Dedifferentiated amniotic fluid mesenchymal stem cell (primary cell): Measurements from ENCODE around the gene ZNF467.

Source experiments
- DNase-seq: peaks from one replicate; pipeline ENCODE4 v3.0.0-alpha.2; 2016; ENCODE audit errors: extremely low spot score

Gene ZNF467, protein sequence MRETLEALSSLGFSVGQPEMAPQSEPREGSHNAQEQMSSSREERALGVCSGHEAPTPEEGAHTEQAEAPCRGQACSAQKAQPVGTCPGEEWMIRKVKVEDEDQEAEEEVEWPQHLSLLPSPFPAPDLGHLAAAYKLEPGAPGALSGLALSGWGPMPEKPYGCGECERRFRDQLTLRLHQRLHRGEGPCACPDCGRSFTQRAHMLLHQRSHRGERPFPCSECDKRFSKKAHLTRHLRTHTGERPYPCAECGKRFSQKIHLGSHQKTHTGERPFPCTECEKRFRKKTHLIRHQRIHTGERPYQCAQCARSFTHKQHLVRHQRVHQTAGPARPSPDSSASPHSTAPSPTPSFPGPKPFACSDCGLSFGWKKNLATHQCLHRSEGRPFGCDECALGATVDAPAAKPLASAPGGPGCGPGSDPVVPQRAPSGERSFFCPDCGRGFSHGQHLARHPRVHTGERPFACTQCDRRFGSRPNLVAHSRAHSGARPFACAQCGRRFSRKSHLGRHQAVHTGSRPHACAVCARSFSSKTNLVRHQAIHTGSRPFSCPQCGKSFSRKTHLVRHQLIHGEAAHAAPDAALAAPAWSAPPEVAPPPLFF

DNA sequence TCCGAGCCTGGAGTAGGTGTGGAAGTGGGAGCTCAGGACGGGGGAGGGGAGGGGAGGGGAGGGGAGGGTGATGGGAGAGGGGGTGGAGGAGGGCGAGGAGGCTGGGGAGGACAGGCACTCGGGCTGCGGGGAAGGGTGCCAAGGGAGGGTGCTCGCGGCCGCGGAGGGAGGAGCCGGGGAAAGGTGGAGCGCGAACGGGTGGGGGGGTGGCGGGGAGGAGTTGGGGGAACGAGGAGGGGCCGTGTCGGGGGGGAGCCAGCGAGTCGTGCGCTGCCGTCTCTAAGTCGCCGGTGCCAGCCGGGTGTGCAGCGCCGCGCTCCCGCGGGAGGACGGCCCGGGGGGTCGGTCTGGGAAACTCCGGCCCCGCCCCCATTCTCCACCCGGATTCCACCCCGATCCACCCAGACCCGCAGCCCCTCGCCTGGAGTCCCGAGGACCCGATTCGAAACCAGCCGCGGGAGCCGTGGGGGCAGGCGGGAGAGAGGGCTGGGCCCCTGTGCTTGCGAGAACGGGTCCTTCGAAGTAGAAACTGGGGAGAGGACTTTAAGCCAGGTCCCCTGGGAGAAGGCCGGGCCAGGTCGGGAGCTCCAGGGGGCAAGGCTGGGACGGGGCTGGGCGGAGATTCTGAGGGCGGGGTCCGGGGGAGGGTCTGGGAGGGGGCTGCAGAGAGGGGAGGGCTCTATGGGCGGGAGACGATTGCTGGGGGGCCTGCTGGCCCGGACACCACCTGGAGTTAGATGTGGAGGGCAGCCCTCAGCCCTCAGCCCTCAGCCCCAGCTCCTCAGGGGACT lies at the start of gene ZNF467:
Gene ZNF467 (minus strand): TSS at position 143 of the 791 bp plus-strand sequence. CDS start 2,556 bp downstream, outside the sequence.
- no peak for DNase-seq

DNA sequence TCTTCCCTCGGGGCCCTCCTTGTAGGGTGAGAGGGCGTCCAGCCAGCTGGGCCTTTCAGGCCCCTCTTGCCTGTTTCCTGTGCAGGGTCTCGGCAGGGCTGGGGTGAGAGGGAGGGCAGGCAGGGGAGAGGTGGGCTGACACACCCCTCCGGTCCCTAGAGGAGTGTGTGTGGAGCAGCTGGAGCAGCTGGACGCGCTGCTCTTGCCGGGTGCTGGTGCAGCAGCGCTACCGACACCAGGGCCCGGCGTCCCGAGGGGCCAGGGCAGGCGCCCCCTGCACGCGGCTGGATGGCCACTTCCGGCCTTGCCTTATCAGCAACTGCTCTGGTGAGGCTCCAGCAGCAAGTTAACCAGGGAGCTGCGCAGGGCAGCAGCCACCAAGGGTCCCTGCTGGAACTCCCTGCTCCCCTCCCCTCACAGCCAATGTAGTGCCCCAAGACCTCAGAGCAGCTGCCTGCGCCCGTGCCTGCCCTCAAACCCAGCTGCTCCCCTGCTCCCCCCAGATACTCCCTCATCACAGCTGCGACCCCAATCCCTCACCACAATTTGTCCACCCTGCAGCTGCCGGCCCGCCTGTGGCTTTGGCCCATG lies 49.1 kb upstream of the ZNF467 start:
- DNase-seq, result no peak

DNA sequence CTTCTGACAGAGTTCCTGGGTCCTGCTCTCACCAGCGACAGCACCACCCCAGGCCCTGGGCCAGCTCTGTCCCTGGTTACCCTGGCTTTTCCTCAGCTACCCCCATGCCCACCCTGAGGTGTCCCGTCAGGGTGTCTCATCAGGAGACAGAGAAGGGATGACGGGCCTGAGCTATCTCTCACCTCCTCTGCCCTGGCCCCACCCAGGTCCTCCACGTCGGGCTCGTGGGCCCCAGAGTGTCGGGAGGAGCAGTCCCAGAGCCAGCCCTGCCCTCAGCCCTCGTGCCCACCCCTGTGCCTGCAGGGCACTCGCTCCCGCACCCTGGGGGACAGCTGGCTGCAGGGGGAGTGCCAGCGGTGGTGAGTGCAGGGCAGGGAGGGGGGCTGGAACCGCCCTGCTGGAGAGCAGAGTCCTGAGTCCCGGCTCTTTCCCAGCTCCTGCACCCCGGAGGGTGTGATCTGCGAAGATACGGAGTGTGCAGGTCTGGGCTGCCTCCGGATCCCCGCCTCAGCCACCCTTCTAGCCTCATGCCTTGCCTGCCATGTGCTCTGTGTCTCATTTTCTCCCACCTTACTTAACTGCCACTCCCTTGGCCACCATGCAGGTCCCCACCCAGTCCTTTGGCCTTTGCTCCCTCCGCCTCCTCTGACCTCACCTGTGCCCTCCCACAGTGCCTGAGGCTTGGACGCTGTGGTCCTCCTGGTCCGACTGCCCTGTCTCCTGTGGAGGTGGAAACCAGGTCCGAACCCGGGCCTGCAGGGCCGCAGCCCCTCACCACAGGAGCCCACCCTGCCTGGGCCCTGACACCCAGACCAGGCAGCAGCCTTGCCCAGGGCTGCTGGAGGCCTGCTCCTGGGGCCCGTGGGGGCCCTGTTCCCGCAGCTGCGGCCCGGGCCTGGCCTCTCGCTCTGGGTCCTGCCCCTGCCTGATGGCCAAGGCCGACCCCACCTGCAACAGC lies 48.1 kb upstream of the ZNF467 start:
- no peak for DNase-seq

DNA sequence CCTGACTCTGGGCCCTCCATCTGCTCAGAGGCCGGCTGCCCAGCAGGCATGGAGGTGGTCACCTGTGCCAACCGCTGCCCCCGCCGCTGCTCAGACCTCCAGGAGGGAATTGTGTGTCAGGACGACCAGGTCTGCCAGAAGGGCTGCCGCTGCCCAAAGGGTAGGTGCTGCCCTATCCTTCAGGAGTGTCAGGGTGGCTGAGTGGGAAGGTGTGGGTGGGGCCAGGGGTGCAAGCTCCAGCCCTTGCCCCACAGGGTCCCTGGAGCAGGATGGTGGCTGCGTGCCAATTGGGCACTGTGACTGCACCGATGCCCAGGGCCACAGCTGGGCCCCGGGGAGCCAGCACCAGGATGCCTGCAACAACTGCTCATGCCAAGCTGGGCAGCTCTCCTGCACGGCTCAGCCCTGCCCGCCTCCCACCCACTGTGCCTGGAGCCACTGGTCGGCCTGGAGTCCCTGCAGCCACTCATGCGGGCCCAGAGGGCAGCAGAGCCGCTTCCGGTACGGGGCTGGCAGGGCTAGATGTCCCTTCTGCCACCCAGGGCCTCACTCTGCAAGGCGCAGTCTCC lies 47.3 kb upstream of the ZNF467 start:
- no peak for DNase-seq

DNA sequence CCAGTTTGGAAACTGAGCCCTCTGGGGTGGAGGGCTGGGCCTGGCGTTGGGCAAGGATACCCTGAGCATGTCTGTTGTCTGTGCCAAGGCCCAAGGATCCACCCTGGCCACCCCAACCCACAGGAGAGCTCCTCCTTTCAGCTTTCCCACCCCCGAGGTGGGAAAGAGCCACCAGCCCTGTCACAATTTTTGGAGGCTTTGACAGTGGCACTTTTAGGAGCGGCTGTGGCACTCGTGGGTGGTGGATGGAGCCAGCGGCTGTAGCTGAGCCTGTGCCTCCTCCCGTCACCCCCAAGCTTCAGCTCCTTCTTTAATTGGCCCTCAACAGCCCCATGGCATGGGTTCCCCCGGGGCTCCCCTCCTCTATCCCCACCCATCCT lies 46.6 kb upstream of the ZNF467 start:
- no peak for DNase-seq

DNA sequence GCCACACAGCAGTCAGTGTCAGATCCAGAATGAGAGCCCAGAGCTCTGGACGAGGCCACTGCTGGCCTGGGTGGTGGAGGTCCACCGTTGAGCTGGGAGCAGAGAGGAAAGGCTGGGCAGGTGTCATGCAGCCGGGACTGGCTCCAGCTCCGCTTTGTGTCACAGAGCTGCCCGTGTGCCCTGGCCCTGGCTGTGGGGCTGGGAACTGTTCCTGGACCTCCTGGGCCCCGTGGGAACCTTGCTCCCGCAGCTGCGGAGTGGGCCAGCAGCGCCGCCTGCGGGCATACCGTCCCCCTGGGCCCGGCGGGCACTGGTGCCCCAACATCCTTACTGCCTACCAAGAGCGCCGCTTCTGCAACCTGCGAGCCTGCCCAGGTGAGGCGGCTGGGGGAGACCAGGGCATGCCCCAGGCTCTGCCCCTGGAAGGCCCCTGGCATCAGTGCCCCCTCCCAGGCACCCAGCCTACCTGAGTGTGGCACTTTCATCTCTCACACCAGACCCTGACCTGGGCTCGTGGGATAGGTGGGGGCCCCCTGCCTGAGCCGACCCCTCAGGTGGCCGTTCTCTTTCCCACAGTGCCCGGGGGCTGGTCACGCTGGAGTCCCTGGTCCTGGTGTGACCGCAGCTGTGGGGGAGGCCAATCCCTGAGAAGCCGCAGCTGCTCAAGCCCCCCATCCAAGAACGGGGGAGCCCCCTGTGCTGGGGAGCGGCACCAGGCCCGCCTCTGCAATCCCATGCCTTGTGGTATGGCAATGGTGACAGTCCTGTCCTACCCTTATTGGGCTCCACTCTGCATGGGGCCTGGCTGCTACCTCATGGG lies 46.0 kb upstream of the ZNF467 start:
- no peak for DNase-seq

DNA sequence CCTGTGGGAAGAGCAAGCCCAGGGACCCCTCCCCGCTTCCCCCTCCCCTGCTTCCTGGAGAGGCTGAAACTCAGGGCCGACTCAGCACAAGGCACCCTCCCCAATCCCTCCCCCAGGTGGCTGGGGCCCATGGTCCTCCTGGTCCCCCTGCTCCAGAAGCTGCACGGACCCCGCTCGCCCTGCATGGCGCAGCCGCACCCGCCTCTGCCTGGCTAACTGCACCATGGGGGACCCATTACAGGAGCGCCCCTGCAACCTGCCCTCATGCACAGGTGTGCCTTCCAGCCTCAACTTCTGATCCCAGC lies 45.1 kb upstream of the ZNF467 start:
- no peak for DNase-seq

DNA sequence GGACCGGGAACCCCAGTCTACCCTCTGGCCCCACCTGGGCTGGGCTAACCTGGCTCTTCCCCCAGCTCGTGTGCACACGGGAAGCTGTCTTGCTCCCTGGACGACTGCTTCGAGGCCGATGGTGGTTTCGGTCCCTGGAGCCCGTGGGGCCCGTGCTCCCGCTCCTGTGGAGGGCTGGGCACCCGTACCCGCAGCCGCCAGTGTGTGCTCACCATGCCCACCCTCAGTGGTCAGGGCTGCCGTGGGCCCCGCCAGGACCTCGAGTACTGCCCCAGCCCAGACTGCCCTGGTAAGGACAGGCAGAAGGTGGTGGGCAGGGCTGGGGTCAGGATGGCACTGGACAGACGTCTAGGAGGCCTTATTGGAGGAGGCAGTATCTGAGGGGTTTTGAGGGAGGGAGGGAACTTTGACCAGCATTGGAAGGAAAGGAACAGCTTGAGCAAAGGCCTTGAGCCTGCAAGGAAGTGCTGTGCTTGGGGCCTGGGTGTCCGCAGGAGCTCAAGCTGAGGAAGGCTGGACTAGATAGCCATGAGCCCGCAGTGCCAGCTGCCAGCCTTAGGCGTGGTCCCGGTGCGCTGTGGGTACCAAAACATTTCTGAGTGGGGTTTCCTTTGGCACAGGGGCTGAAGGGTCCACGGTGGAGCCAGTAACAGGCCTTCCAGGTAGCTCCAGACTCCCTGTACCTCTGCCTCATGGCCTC lies 44.6 kb upstream of the ZNF467 start:
- DNase-seq, result no peak

DNA sequence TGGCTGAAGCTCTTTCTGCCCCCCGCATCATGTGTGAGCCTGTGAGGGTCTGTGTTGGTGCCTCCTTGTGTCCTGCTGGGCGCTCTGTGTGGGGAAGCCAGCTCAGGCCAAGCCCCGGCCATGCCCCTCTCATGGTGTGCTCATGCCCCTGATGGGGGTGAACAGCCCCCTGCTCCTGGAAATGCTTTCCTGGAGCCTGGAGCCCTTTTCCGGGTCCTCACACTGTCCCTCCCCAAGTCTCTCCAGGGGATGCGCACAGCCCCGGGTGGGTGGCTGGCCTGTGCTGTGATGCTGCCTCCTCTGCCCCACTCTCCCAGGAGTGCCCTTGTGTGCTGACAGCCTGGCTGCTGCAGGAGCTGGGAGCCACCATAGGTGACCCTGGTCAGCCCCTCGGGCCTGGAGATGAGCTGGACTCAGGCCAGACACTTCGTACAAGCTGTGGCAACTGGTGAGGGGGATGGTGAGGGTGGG lies 43.9 kb upstream of the ZNF467 start:
- DNase-seq, result no peak

DNA sequence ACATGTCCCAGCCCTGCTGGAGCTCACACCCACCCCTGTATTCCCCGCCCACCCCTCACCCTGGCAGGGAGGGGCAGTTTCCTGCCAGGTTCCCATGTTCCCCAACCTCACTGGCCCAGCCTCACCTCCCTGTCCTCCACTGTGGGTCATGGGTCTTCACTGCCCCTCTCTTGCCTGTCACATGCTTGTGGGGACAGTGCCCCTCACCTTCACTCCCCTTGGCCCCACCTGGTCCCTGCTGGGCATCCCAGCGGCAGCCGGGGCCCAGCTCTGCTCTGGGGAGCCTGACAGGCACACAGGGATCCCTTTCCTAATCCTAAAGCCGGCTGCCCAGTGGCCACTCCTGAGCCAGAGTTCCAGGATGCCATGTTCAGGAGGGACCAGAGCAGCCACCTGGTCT lies 43.4 kb upstream of the ZNF467 start:
- DNase-seq, result no peak

DNA sequence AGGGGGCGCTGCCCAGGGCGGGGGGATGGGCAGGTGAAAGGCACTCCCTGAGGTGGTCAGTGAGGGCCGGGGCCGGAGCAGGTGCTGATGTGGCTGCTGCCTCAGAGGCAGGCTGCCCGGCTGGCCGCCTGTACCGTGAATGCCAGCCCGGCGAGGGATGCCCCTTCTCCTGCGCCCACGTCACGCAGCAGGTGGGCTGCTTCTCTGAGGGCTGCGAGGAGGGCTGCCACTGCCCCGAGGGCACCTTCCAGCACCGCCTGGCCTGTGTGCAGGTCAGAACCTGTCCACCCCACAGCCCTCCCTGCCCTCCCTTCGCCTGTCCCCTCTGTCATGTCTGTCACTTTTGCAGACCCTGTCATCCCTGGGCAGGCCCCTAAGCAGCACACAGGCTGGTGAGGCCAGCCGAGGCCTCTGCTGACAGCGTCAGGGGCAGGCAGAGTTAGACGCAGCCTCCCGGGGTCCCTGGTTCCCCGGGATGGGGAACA lies 42.9 kb upstream of the ZNF467 start:
- no peak for DNase-seq

DNA sequence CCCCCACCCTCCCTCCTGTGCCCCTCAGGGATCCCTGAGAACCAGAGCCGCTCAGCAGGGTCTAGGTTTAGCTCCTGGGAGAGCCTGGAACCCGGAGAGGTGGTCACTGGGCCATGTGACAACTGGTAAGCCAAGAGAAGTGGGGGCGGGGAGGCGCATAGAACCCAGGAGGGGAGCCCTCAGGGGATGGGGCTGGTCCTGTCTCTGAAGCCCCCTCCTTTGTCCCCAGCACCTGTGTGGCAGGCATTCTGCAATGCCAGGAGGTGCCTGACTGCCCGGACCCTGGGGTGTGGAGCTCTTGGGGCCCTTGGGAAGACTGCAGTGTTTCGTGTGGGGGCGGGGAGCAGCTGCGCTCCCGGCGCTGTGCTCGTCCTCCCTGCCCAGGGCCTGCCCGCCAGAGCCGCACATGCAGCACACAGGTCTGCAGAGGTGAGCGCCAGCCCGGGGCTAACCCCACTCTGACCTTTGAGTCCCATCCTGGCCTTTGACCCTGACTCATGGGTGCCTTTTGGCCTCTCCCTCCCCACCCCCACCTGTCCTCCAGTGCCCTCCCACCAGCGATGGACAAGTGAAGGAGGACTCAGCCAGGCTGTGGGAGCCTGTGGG lies 42.4 kb upstream of the ZNF467 start:
- no peak for DNase-seq

DNA sequence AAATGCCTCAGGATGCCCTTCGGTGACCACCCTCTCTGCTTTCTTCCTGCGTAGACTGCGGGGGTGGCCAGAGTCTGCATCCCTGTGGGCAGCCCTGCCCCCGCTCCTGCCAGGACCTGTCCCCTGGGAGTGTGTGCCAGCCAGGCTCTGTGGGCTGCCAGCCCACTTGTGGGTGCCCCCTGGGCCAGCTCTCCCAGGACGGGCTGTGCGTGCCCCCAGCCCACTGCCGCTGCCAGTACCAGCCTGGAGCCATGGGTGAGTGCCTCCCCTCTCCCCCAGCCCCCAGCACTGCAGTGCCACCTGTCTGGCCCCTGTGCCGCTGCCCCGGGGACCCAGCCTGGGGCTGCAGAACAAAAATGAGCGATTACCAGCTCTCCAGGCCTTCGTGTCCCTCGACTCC lies 41.7 kb upstream of the ZNF467 start:
- no peak for DNase-seq

DNA sequence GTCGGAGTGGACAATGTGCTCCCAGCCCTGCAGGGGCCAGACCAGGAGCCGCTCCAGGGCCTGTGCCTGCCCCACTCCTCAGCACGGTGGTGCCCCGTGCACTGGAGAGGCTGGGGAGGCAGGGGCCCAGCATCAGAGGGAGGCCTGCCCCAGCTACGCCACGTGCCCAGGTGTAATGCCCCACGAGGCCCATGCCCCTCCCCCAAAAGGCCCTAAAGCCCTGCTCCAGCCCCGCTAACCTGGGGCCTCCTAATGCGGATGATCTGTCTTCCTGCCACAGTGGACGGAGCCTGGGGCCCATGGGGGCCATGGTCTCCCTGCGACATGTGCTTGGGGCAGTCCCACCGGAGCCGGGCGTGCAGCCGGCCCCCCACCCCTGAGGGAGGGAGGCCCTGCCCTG lies 41.1 kb upstream of the ZNF467 start:
- DNase-seq, result no peak

DNA sequence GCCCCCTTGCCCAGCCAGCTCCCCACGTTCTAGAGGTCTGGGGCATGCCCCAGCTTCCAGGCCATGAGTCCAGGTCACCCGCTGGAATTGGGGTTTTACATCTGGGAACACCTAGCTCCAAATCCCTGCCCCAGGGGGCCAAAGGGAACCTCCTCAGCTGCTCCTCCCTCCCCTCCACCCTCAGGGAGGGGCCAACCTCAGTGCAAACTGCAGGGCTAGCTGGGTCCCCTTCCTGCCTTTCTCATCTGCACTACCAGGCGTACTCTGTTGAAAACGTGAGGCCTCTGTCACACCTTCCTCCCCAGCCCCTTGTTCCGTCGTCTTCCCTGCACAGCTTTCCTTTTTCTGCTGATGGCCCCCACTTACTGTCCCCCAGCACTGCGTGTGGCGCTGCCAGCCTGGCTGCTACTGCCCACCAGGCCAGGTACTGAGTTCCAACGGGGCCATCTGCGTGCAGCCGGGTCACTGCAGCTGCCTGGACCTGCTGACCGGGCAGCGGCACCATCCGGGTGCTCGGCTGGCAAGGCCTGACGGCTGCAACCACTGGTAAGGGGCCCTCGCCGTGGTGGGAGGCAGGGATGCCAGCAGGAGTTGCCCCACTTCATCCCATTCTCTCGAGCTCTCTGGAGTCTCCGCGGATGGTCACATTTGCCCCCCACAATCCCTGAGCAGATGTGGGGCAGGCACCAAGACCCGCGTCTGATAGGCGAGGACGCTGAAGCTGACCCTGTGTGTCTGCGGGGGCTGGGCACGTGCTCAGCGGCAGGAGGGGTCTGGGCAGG lies 40.1 kb upstream of the ZNF467 start:
- DNase-seq, result no peak

DNA sequence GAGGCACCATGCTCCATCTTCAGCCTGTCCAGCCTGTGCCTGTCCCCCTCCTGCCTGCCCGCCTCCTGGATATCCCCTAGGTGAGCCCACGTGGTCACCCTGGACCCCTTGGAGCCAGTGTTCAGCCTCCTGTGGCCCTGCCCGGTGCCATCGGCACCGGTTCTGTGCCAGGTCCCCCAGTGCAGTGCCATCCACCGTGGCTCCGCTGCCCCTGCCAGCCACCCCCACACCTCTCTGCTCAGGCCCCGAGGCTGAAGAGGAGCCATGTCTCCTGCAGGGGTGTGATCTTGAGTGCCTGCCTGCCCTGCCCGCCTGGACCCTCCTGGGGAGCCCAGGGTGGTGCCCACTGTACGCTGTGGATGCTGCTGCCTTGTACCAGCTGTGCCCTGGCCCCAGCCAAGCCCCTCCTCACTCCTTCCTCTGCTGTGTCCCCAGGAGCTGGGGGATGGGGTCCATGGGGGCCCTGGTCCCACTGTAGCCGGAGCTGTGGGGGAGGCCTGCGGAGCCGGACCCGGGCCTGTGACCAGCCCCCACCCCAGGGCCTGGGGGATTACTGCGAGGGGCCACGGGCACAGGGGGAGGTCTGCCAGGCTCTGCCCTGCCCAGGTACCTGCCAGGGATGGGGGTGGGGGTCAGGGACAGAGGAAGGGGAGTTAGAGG lies 38.6 kb upstream of the ZNF467 start:
- no peak for DNase-seq

DNA sequence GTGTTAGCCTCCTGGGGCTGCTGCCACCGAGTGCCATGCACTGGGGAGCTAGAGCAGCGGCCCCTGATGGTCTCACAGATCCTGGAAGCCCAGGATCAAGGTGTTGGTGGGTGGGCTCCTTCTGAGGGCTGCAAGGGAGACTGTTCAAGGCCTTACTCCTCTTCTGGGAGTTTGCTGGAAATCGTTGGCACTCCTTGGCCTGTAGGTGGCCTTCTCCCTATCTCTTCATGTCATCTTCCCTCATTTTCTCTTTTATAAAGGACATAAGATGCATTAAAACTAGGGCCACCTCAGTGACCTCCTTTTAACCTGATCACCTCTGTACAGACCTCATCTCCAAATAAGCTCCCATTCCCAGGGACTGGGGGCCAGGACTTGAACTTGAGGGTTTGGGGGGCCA lies 37.8 kb upstream of the ZNF467 start:
- no peak for DNase-seq

DNA sequence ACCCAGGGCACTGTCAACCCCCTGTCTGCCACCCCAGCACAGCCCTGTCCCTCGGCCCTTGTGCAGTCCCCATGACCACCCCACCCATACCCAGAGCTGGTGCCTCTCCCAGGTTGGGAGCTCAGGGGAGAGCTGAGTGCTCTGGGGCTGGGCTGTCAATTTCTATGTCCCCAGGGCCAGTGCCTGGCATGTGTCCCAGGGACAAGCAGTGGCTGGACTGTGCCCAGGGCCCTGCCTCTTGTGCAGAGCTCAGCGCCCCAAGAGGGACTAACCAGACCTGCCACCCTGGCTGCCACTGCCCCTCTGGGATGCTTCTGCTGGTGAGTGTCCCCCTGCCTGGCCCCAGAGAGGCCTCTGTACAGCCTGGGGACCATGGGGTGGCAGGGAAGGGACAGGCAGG lies 35.8 kb upstream of the ZNF467 start:
- no peak for DNase-seq
